ENCODE measurements around the gene CLTC. TPM values are rescaled to one million over a fixed set of nuclear protein-coding genes. Genes with fewer than 3 reads are reported as not detected.
A peak's percentile ranks its signal among the peaks of the same experiment; 100 is the strongest.

CLTC gene
- total RNA-seq, 2 experiments from 2014 or later = 123 to 227 TPM

DNA sequence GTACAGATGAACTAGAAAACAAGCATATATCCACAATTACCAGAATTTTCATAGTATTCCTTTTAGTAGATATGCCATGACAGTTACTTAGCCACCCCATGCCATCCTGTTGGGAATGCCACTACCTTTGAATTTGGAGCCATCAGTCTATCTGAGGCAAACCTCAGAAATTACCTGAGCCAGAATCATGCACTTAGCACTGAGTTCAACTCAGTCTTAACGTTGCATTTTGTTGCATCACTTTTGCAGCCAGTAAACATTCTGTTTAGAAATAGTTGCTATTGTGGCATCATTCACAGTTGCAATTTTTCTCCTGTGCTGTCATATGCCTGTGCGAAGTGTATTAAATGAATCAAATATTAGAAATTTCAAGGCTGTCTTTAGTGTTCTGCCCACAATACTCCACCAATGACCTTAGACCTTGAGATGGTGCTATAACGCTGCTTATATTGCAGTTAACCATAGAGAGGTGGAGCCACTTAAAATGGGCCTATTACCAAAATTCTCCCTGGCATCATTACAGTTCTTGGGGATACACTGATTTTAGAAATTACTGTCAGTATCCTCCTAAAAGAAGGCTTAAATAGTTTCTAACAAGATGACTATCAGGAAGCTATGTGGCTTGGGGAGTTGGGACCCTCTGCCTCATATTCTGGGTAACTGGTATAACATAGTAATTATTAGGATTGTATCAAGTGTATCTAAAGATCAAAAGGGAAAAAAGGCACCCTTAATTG is 76.4 kb downstream of the CLTC start:
- ChIA-PET CTCF (ENCODE audit: unreplicated experiment) (no interaction called here), POLR2A (no interaction called here)
- H3K4me1 ChIP-seq (ENCODE audit: insufficient read depth, low read length, poor library complexity, severe bottlenecking) = peaks cover 5% of the 10 kb centered on the region
- no peak overlapping the region for H2AFZ ChIP-seq (ENCODE audit: low read length)
- no peak overlapping the region for H3K27ac ChIP-seq (ENCODE audit: low read depth, low read length, poor library complexity, severe bottlenecking)
- H3K4me2 ChIP-seq (ENCODE audit: low read length) = no peak overlapping the region
- H4K20me1 ChIP-seq (ENCODE audit: insufficient read depth, low read length) = peaks cover 35% of the 10 kb centered on the region
- DNase-seq (ENCODE audit: low spot score) = no peak
- BruUV-seq (replicated peaks) = no TSS peak
- H3K4me3 ChIP-seq (ENCODE audit: low read depth, low read length, poor library complexity, severe bottlenecking) = no peak overlapping the region
- H3K9me3 ChIP-seq (ENCODE audit: low read length) = no peaks in the 10 kb centered on the region
- intact Hi-C loops (cut with micrococcal nuclease; ENCODE audit: unreplicated experiment) = no loop called here
- no peaks in the 10 kb centered on the region for H3K9me2 ChIP-seq (ENCODE audit: insufficient read depth, low read length)
- H3K79me2 ChIP-seq (ENCODE audit: insufficient read depth, low read depth, low read length) = peaks cover 72% of the 10 kb centered on the region
- H3K36me3 ChIP-seq (ENCODE audit: insufficient read depth, low read length) = peaks cover 97% of the 10 kb centered on the region
- TF ChIP-seq EZH2phosphoT487 (IDR thresholded peaks at IDR 0.05; ENCODE audit: borderline replicate concordance, low read depth, low read length) = no peak
- TF ChIP-seq, protein P1, sequence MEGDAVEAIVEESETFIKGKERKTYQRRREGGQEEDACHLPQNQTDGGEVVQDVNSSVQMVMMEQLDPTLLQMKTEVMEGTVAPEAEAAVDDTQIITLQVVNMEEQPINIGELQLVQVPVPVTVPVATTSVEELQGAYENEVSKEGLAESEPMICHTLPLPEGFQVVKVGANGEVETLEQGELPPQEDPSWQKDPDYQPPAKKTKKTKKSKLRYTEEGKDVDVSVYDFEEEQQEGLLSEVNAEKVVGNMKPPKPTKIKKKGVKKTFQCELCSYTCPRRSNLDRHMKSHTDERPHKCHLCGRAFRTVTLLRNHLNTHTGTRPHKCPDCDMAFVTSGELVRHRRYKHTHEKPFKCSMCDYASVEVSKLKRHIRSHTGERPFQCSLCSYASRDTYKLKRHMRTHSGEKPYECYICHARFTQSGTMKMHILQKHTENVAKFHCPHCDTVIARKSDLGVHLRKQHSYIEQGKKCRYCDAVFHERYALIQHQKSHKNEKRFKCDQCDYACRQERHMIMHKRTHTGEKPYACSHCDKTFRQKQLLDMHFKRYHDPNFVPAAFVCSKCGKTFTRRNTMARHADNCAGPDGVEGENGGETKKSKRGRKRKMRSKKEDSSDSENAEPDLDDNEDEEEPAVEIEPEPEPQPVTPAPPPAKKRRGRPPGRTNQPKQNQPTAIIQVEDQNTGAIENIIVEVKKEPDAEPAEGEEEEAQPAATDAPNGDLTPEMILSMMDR (conservative IDR thresholded peaks at IDR 0.05; ENCODE audit: low read length) = no peak; the same call in 1 of the 2 replicates

DNA sequence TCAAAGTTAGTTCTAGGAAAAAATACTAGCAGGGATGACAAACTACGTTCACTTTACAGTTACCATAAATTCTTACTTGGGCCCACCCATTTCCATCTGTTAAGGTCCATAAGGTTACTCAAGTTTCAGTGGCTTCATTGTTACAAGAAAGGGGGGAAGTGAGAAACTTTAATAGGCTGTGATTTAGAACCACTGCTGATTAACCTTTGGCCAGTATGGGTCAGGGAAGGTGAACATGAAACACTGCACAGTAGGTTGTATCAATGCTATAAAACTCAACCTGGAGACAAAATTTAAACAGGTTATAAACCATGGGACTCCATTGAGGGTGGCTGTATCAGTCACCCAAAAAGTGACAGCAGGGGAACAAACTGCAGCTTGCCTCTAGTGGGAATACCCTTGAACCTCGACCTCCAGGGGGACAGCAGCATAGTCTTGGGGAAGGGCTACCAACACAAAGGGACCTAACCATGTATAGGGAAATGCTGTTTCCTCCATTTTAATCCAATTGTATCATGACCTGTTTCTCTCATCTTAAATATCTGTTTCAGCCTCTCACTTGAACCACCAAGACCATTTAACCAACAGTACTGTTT is 77.1 kb downstream of the CLTC start:
- POLR2A ChIA-PET = no interaction called here
- intact Hi-C loops (cut with micrococcal nuclease; ENCODE audit: unreplicated experiment) = no loop called here
- Histone ChIP-seq H2AFZ (ENCODE audit: low read length) (no peak overlapping the region), H3K27ac (ENCODE audit: low read depth, low read length, poor library complexity, severe bottlenecking) (no peak overlapping the region), H3K36me3 (ENCODE audit: insufficient read depth, low read length) (peaks cover 96% of the 10 kb centered on the region), H4K20me1 (ENCODE audit: insufficient read depth, low read length) (peaks cover 35% of the 10 kb centered on the region), H3K4me1 (ENCODE audit: insufficient read depth, low read length, poor library complexity, severe bottlenecking) (peaks cover 5% of the 10 kb centered on the region), H3K4me2 (ENCODE audit: low read length) (no peak overlapping the region), H3K4me3 (ENCODE audit: low read depth, low read length, poor library complexity, severe bottlenecking) (no peak overlapping the region), H3K9me2 (ENCODE audit: insufficient read depth, low read length) (no peaks in the 10 kb centered on the region), H3K79me2 (ENCODE audit: insufficient read depth, low read depth, low read length) (peaks cover 78% of the 10 kb centered on the region), H3K9me3 (ENCODE audit: low read length) (no peaks in the 10 kb centered on the region)
- no TSS peak for BruUV-seq (replicated peaks)
- DNase-seq (ENCODE audit: low spot score) = no peak
- TF ChIP-seq, protein P1 (conservative IDR thresholded peaks at IDR 0.05; ENCODE audit: low read length) = no peak
- TF ChIP-seq EZH2phosphoT487 (IDR thresholded peaks at IDR 0.05; ENCODE audit: borderline replicate concordance, low read depth, low read length) = no peak
- CTCF ChIA-PET (ENCODE audit: unreplicated experiment) = no interaction called here

DNA sequence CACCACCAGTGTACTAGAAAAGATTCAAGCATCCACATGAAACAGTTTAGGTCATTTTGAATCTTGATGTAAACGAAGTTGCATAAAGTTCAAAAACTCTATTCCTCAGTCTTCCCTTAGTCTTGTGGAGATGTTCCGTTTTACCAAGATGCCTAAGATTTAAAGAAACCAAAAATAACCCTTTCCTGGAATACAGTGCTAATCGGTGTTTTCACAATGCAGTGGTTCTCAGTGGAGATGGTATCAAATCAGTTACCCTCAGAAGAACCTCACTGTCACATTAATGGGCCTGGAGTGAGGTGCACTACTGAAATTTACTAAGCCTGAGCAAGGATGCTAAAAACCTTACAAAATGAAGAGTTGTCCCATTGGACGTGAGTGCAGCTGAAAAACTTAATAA is 78.4 kb downstream of the CLTC start:
- Histone ChIP-seq H3K4me1 (ENCODE audit: insufficient read depth, low read length, poor library complexity, severe bottlenecking) (peaks cover 5% of the 10 kb centered on the region), H3K79me2 (ENCODE audit: insufficient read depth, low read depth, low read length) (peaks cover 92% of the 10 kb centered on the region), H3K4me3 (ENCODE audit: low read depth, low read length, poor library complexity, severe bottlenecking) (no peak overlapping the region), H2AFZ (ENCODE audit: low read length) (no peak overlapping the region), H3K9me2 (ENCODE audit: insufficient read depth, low read length) (no peaks in the 10 kb centered on the region), H3K4me2 (ENCODE audit: low read length) (peak overlapping the region; percentile 18; the same call in 1 of the 2 replicates), H4K20me1 (ENCODE audit: insufficient read depth, low read length) (peaks cover 40% of the 10 kb centered on the region), H3K9me3 (ENCODE audit: low read length) (no peaks in the 10 kb centered on the region), H3K36me3 (ENCODE audit: insufficient read depth, low read length) (peaks cover 95% of the 10 kb centered on the region), H3K27ac (ENCODE audit: low read depth, low read length, poor library complexity, severe bottlenecking) (no peak overlapping the region)
- CTCF ChIA-PET (ENCODE audit: unreplicated experiment) = no interaction called here
- no TSS peak for BruUV-seq (replicated peaks)
- POLR2A ChIA-PET = no interaction called here
- DNase-seq (ENCODE audit: low spot score) = no peak
- no peak for TF ChIP-seq EZH2phosphoT487 (IDR thresholded peaks at IDR 0.05; ENCODE audit: borderline replicate concordance, low read depth, low read length)
- TF ChIP-seq, protein P1 (conservative IDR thresholded peaks at IDR 0.05; ENCODE audit: low read length) = no peak
- intact Hi-C loops (cut with micrococcal nuclease; ENCODE audit: unreplicated experiment) = no loop called here
